ENCODE data around the gene ACACB.

Gene ACACB

GRCh38 chr12:109263439-109263838 lies 147.1 kb downstream of the ACACB start:
- H3K36me3 ChIP-seq (ENCODE audit: insufficient read depth, low read depth, low read length), result peaks cover 9% of the 10 kb centered on the region; the same call in 1 of the 2 replicates
- H3K4me1 ChIP-seq (ENCODE audit: insufficient read depth, low read length), result peaks cover 3% of the 10 kb centered on the region; the same call in 1 of the 2 replicates
- H3K9ac ChIP-seq (ENCODE audit: low read depth, low read length), result no peak overlapping the region
- no peaks in the 10 kb centered on the region for H3K27me3 ChIP-seq (ENCODE audit: insufficient read depth, low read length)
- H3K27ac ChIP-seq (ENCODE audit: low read length), result no peak overlapping the region
- no peaks in the 10 kb centered on the region for H3K9me3 ChIP-seq (ENCODE audit: insufficient read depth, low read depth, low read length)
- no peak overlapping the region for H3K4me3 ChIP-seq (ENCODE audit: low read length)

GRCh38 chr12:109264095-109264942 lies 147.9 kb downstream of the ACACB start:
- Histone ChIP-seq H3K27ac (ENCODE audit: low read length) (no peak overlapping the region), H3K27me3 (ENCODE audit: insufficient read depth, low read length) (no peaks in the 10 kb centered on the region), H3K4me3 (ENCODE audit: low read length) (no peak overlapping the region), H3K9me3 (ENCODE audit: insufficient read depth, low read depth, low read length) (no peaks in the 10 kb centered on the region), H3K4me1 (ENCODE audit: insufficient read depth, low read length) (peaks cover 3% of the 10 kb centered on the region; the same call in 1 of the 2 replicates), H3K9ac (ENCODE audit: low read depth, low read length) (no peak overlapping the region), H3K36me3 (ENCODE audit: insufficient read depth, low read depth, low read length) (peaks cover 9% of the 10 kb centered on the region; the same call in 1 of the 2 replicates)

- Histone ChIP-seq H3K9ac (ENCODE audit: low read depth, low read length) (no peak overlapping the region), H3K4me3 (ENCODE audit: low read length) (no peak overlapping the region), H3K4me1 (ENCODE audit: insufficient read depth, low read length) (peaks cover 3% of the 10 kb centered on the region; the same call in 1 of the 2 replicates), H3K27me3 (ENCODE audit: insufficient read depth, low read length) (no peaks in the 10 kb centered on the region), H3K9me3 (ENCODE audit: insufficient read depth, low read depth, low read length) (no peaks in the 10 kb centered on the region), H3K27ac (ENCODE audit: low read length) (no peak overlapping the region), H3K36me3 (ENCODE audit: insufficient read depth, low read depth, low read length) (peaks cover 9% of the 10 kb centered on the region; the same call in 1 of the 2 replicates)
These were observed 148.7 kb downstream of the ACACB start for GRCh38 chr12:109264943-109265650.

GRCh38 chr12:109266106-109266879 lies 149.9 kb downstream of the ACACB start:
- no peaks in the 10 kb centered on the region for H3K4me1 ChIP-seq (ENCODE audit: insufficient read depth, low read length)
- H3K9ac ChIP-seq (ENCODE audit: low read depth, low read length), result no peak overlapping the region
- no peaks in the 10 kb centered on the region for H3K9me3 ChIP-seq (ENCODE audit: insufficient read depth, low read depth, low read length)
- peaks cover 9% of the 10 kb centered on the region; the same call in 1 of the 2 replicates for H3K36me3 ChIP-seq (ENCODE audit: insufficient read depth, low read depth, low read length)
- no peak overlapping the region for H3K4me3 ChIP-seq (ENCODE audit: low read length)
- no peaks in the 10 kb centered on the region for H3K27me3 ChIP-seq (ENCODE audit: insufficient read depth, low read length)
- no peak overlapping the region for H3K27ac ChIP-seq (ENCODE audit: low read length)

GRCh38 chr12:109267361-109267760 lies 151.0 kb downstream of the ACACB start:
- Histone ChIP-seq H3K4me1 (ENCODE audit: insufficient read depth, low read length) (no peaks in the 10 kb centered on the region), H3K9me3 (ENCODE audit: insufficient read depth, low read depth, low read length) (no peaks in the 10 kb centered on the region), H3K27ac (ENCODE audit: low read length) (no peak overlapping the region), H3K27me3 (ENCODE audit: insufficient read depth, low read length) (no peaks in the 10 kb centered on the region), H3K9ac (ENCODE audit: low read depth, low read length) (no peak overlapping the region), H3K36me3 (ENCODE audit: insufficient read depth, low read depth, low read length) (peaks cover 9% of the 10 kb centered on the region; the same call in 1 of the 2 replicates), H3K4me3 (ENCODE audit: low read length) (no peak overlapping the region)

- H3K4me3 ChIP-seq (ENCODE audit: low read length), result no peak overlapping the region
- H3K9ac ChIP-seq (ENCODE audit: low read depth, low read length), result no peak overlapping the region
- H3K36me3 ChIP-seq (ENCODE audit: insufficient read depth, low read depth, low read length), result peaks cover 9% of the 10 kb centered on the region; the same call in 1 of the 2 replicates
- no peaks in the 10 kb centered on the region for H3K9me3 ChIP-seq (ENCODE audit: insufficient read depth, low read depth, low read length)
- H3K27ac ChIP-seq (ENCODE audit: low read length), result no peak overlapping the region
- H3K27me3 ChIP-seq (ENCODE audit: insufficient read depth, low read length), result peaks cover 8% of the 10 kb centered on the region
- H3K4me1 ChIP-seq (ENCODE audit: insufficient read depth, low read length), result peaks cover 3% of the 10 kb centered on the region; the same call in 1 of the 2 replicates
These were observed 152.5 kb downstream of the ACACB start for GRCh38 chr12:109268896-109269295.

GRCh38 chr12:109269428-109269827 lies 153.0 kb downstream of the ACACB start:
- Histone ChIP-seq H3K27me3 (ENCODE audit: insufficient read depth, low read length) (peaks cover 8% of the 10 kb centered on the region), H3K36me3 (ENCODE audit: insufficient read depth, low read depth, low read length) (peaks cover 9% of the 10 kb centered on the region; the same call in 1 of the 2 replicates), H3K4me1 (ENCODE audit: insufficient read depth, low read length) (peaks cover 3% of the 10 kb centered on the region; the same call in 1 of the 2 replicates), H3K4me3 (ENCODE audit: low read length) (no peak overlapping the region), H3K27ac (ENCODE audit: low read length) (no peak overlapping the region), H3K9ac (ENCODE audit: low read depth, low read length) (no peak overlapping the region), H3K9me3 (ENCODE audit: insufficient read depth, low read depth, low read length) (no peaks in the 10 kb centered on the region)

- H3K27ac ChIP-seq (ENCODE audit: low read length), result no peak overlapping the region
- no peaks in the 10 kb centered on the region for H3K9me3 ChIP-seq (ENCODE audit: insufficient read depth, low read depth, low read length)
- no peak overlapping the region for H3K9ac ChIP-seq (ENCODE audit: low read depth, low read length)
- H3K27me3 ChIP-seq (ENCODE audit: insufficient read depth, low read length), result peaks cover 8% of the 10 kb centered on the region
- no peak overlapping the region for H3K4me3 ChIP-seq (ENCODE audit: low read length)
- H3K4me1 ChIP-seq (ENCODE audit: insufficient read depth, low read length), result peaks cover 3% of the 10 kb centered on the region; the same call in 1 of the 2 replicates
- H3K36me3 ChIP-seq (ENCODE audit: insufficient read depth, low read depth, low read length), result peaks cover 4% of the 10 kb centered on the region; the same call in 1 of the 2 replicates
These were observed 154.1 kb downstream of the ACACB start for GRCh38 chr12:109270494-109270893.

- Histone ChIP-seq H3K9ac (ENCODE audit: low read depth, low read length) (no peak overlapping the region), H3K4me3 (ENCODE audit: low read length) (no peak overlapping the region), H3K27me3 (ENCODE audit: insufficient read depth, low read length) (peaks cover 8% of the 10 kb centered on the region), H3K4me1 (ENCODE audit: insufficient read depth, low read length) (peaks cover 3% of the 10 kb centered on the region; the same call in 1 of the 2 replicates), H3K9me3 (ENCODE audit: insufficient read depth, low read depth, low read length) (no peaks in the 10 kb centered on the region), H3K36me3 (ENCODE audit: insufficient read depth, low read depth, low read length) (no peaks in the 10 kb centered on the region), H3K27ac (ENCODE audit: low read length) (no peak overlapping the region)
These were observed 155.0 kb downstream of the ACACB start for GRCh38 chr12:109271418-109271817.

GRCh38 chr12:109273354-109273753 lies 157.0 kb downstream of the ACACB start:
- no peaks in the 10 kb centered on the region for H3K9me3 ChIP-seq (ENCODE audit: insufficient read depth, low read depth, low read length)
- H3K36me3 ChIP-seq (ENCODE audit: insufficient read depth, low read depth, low read length), result no peaks in the 10 kb centered on the region
- peaks cover 8% of the 10 kb centered on the region for H3K27me3 ChIP-seq (ENCODE audit: insufficient read depth, low read length)
- peaks cover 3% of the 10 kb centered on the region; the same call in 1 of the 2 replicates for H3K4me1 ChIP-seq (ENCODE audit: insufficient read depth, low read length)
- H3K27ac ChIP-seq (ENCODE audit: low read length), result no peak overlapping the region
- H3K4me3 ChIP-seq (ENCODE audit: low read length), result peak overlapping the region; percentile 57; the same call in 1 of the 2 replicates
- no peak overlapping the region; the same call in 1 of the 2 replicates for H3K9ac ChIP-seq (ENCODE audit: low read depth, low read length)

- H3K9ac ChIP-seq (ENCODE audit: low read depth, low read length), result no peak overlapping the region
- peaks cover 8% of the 10 kb centered on the region for H3K27me3 ChIP-seq (ENCODE audit: insufficient read depth, low read length)
- H3K4me3 ChIP-seq (ENCODE audit: low read length), result no peak overlapping the region
- peaks cover 3% of the 10 kb centered on the region; the same call in 1 of the 2 replicates for H3K4me1 ChIP-seq (ENCODE audit: insufficient read depth, low read length)
- no peaks in the 10 kb centered on the region for H3K9me3 ChIP-seq (ENCODE audit: insufficient read depth, low read depth, low read length)
- no peaks in the 10 kb centered on the region for H3K36me3 ChIP-seq (ENCODE audit: insufficient read depth, low read depth, low read length)
- no peak overlapping the region for H3K27ac ChIP-seq (ENCODE audit: low read length)
These were observed 158.0 kb downstream of the ACACB start for GRCh38 chr12:109274381-109274780.

Measured in iPS-20b (cell line).